Fibroblast of lung (primary cell): ENCODE results near the gene NPEPL1. TPM values are rescaled to one million over a fixed set of nuclear protein-coding genes. Genes with fewer than 3 reads are reported as not detected.
"Not testable (repeated sequence)": the region's sequence is repeated elsewhere in the genome, so short reads cannot be mapped to it uniquely, and the experiment has no call there.

Experiments
- DNase-seq, 2 donors: peaks; one replicate each; pipeline versions ENCODE4 v3.0.0 to v3.0.0-alpha.2; 2010; ENCODE audit warnings: low read depth in 2 of 2
- H2AFZ ChIP-seq: 2 replicates; pipeline ENCODE4 v1.5.1; 2012; ENCODE audit warnings: low read length, control low read depth, inconsistent platforms
- H3K27ac ChIP-seq: 2 replicates; pipeline ENCODE4 v1.5.1; 2011; ENCODE audit warnings: low read length, control low read depth; ENCODE audit not compliant: insufficient read depth
- H3K27me3 ChIP-seq: 2 replicates; pipeline ENCODE4 v1.5.1; 2011; ENCODE audit warnings: mild to moderate bottlenecking, low read length; ENCODE audit not compliant: control insufficient read depth, insufficient read depth
- H3K36me3 ChIP-seq: 2 replicates; pipeline ENCODE4 v1.5.1; 2011; ENCODE audit warnings: low read length; ENCODE audit not compliant: control insufficient read depth, insufficient read depth
- H3K4me1 ChIP-seq: 2 replicates; pipeline ENCODE4 v1.5.1; 2011; ENCODE audit warnings: low read length; ENCODE audit not compliant: control insufficient read depth, insufficient read depth; ENCODE audit errors: extremely low read depth
- H3K4me2 ChIP-seq: 2 replicates; pipeline ENCODE4 v1.5.1; 2011; ENCODE audit warnings: low read length, control low read depth; ENCODE audit not compliant: insufficient read depth; ENCODE audit errors: extremely low read depth
- H3K4me3 ChIP-seq, 4 experiments: fragments of 200-600 bp in 1 of 4; sonication (generic) in 1 of 4; replicated peaks in 1 of 4; 2 replicates each; pipeline ENCODE4 v1.5.1; 2011 to 2016; ENCODE audit warnings: low read length in 4 of 4, low read depth in 3 of 4, mild to moderate bottlenecking in 3 of 4, control low read depth in 2 of 4, inconsistent platforms in 1 of 4, mixed read lengths in 1 of 4; ENCODE audit not compliant: insufficient read depth in 1 of 4; ENCODE audit errors: control extremely low read depth in 1 of 4
- H3K79me2 ChIP-seq: 2 replicates; pipeline ENCODE4 v1.5.1; 2012; ENCODE audit warnings: mild to moderate bottlenecking, low read length, inconsistent platforms; ENCODE audit not compliant: control insufficient read depth, insufficient read depth
- H3K9ac ChIP-seq: 2 replicates; pipeline ENCODE4 v1.5.1; 2011; ENCODE audit warnings: mild to moderate bottlenecking, low read length, control low read depth; ENCODE audit not compliant: insufficient read depth
- H3K9me3 ChIP-seq: 2 replicates; pipeline ENCODE4 v1.5.1; 2012; ENCODE audit warnings: low read depth, low read length; ENCODE audit not compliant: control insufficient read depth, insufficient read depth
- H4K20me1 ChIP-seq: 2 replicates; pipeline ENCODE4 v1.5.1; 2011; ENCODE audit warnings: low read length; ENCODE audit not compliant: control insufficient read depth, insufficient read depth; ENCODE audit errors: extremely low read depth
- EZH2 ChIP-seq: IDR thresholded peaks from 2 replicates; pipeline ENCODE4 v1.5.1; 2012; ENCODE audit warnings: low read length, control low read depth, mild to moderate bottlenecking; ENCODE audit errors: missing control alignments
- polyA plus RNA-seq, 2 donors: library from polyadenylated mRNA; depleted of rRNA in 1 of 2; stranded (reverse) in 1 of 2; unstranded in 1 of 2; fragments of >200 nt; gene quantifications; 2 replicates each; pipeline ENCODE4 v1.2.1, GENCODE V29; 2011 to 2012; ENCODE audit warnings: missing spikeins in 1 of 2
- total RNA-seq: library from RNA; depleted of rRNA; stranded (reverse); fragments of >200 nt; gene quantifications from 2 replicates; pipeline ENCODE4 v1.2.1, GENCODE V29; 2014
- TF ChIP-seq, protein P1 (sequence below), 2 donors: IDR thresholded peaks in 1 of 2; conservative IDR thresholded peaks in 1 of 2; 1 replicate in 1 of 2; 2 replicates in 1 of 2; pipeline ENCODE4 v1.5.1; 2011 to 2012; ENCODE audit warnings: low read length in 2 of 2, control low read depth in 1 of 2, inconsistent platforms in 1 of 2, low read depth in 1 of 2, mild to moderate bottlenecking in 1 of 2

NPEPL1 gene
- total and polyA plus RNA-seq, 2 donors (not counting 1 experiment from before 2014, with no cell fraction given): 2.9 to 24.6 TPM

DNA sequence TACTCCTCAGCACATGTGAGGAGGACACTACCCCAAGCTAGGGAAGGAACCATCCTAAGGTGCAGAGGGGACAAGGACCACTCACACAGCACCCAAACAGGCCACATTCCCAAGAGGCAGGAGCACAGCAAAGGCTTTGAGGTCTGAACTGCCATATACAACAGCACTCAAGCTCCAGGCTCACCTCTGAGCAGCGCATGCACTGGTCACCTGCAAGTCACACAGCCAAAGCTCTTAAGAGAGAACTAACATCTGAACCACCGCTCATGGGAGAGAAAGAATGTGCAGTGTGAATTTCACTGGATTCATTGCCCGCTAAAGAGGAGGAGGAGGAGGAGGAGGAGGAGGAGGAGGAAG is 31.0 kb downstream of the NPEPL1 start:
- Histone ChIP-seq H3K27ac (no peak overlapping the region), H3K9me3 (no peaks in the 10 kb centered on the region), H3K4me1 (no peaks in the 10 kb centered on the region), H3K79me2 (no peaks in the 10 kb centered on the region), H4K20me1 (no peaks in the 10 kb centered on the region), H3K4me2 (no peak overlapping the region), H3K36me3 (no peaks in the 10 kb centered on the region), H3K27me3 (peaks cover 8% of the 10 kb centered on the region), H2AFZ (no peak overlapping the region), H3K4me3 (no peak overlapping the region), H3K9ac (no peak overlapping the region)
- TF ChIP-seq, protein P1, sequence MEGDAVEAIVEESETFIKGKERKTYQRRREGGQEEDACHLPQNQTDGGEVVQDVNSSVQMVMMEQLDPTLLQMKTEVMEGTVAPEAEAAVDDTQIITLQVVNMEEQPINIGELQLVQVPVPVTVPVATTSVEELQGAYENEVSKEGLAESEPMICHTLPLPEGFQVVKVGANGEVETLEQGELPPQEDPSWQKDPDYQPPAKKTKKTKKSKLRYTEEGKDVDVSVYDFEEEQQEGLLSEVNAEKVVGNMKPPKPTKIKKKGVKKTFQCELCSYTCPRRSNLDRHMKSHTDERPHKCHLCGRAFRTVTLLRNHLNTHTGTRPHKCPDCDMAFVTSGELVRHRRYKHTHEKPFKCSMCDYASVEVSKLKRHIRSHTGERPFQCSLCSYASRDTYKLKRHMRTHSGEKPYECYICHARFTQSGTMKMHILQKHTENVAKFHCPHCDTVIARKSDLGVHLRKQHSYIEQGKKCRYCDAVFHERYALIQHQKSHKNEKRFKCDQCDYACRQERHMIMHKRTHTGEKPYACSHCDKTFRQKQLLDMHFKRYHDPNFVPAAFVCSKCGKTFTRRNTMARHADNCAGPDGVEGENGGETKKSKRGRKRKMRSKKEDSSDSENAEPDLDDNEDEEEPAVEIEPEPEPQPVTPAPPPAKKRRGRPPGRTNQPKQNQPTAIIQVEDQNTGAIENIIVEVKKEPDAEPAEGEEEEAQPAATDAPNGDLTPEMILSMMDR (conservative IDR thresholded peaks at IDR 0.05 in 1 of 2, IDR thresholded peaks at IDR 0.05 in 1 of 2; ENCODE audit: low read depth in 1 of 2, low read length in 2 of 2): no peak
- TF ChIP-seq EZH2: no peak
- DNase-seq: no peak

DNA sequence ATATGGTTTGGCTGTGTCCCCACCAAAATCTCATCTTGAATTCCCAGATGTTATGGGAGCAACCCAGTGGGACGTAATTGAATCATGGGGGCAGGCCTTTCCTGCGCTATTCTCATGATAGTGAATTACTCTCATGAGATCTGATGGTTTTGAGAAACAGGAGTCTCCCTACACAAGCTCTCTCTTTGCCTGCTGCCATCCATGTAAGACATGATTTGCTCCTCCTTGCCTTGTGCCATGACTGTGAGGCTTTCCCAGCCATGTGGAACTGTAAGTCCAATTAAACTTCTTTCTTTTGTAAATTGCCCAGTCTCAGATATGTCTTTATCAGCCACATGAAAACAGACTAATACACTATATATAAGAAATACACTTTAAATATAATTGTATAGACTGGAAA is 33.6 kb downstream of the NPEPL1 start:
- not testable (repeated sequence) for H3K9ac ChIP-seq, H3K4me1 ChIP-seq, H3K27me3 ChIP-seq, H2AFZ ChIP-seq, H3K4me3 ChIP-seq, H3K4me2 ChIP-seq, H3K27ac ChIP-seq, DNase-seq, H3K79me2 ChIP-seq, H3K9me3 ChIP-seq, H4K20me1 ChIP-seq, H3K36me3 ChIP-seq

DNA sequence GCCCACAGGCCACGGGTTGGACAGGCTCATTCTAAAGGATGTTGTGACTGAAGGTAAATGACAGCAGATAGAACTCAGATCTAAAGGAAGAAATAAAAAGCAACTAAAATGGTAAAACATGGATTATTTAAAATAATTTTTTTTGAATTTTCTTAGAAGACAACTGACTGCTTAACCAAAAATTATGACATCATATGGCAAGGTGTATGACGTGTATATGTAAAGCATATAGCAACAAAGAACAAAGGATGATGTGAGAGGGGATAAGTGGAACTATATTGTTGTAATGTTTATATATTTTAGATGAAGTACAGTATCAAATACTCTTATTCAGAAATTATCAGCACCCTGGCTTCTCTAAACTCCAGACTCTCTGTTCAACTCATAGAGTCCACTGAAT is 38.6 kb downstream of the NPEPL1 start:
- Histone ChIP-seq H3K4me3 (no peak overlapping the region), H3K27me3 (no peaks in the 10 kb centered on the region), H3K4me1 (no peaks in the 10 kb centered on the region), H3K36me3 (no peaks in the 10 kb centered on the region), H3K79me2 (no peaks in the 10 kb centered on the region), H3K9me3 (no peaks in the 10 kb centered on the region), H3K9ac (no peak overlapping the region), H3K4me2 (no peak overlapping the region), H2AFZ (no peak overlapping the region), H3K27ac (no peak overlapping the region), H4K20me1 (no peaks in the 10 kb centered on the region)
- no peak for TF ChIP-seq EZH2
- no peak for DNase-seq

DNA sequence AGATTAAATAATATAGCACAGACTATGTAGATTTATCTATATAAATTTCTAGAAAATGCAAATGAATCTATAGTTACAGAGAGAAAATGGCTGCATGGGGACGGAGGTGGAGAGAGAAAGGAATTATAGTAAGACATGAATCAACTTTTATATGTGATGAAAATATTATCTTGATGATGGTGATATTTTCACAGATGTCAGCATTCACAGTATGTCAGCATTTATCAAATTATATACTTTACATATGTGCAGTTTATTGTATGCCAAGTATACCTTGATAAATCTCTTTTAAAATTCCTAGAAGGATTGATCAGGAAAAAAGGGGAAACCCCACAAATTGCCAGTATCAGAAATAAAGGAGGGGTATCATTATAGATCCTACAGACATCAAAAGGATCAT is 44.6 kb downstream of the NPEPL1 start:
- Histone ChIP-seq H3K4me2 (no peak overlapping the region), H3K4me3 (no peak overlapping the region), H2AFZ (no peak overlapping the region), H3K36me3 (no peaks in the 10 kb centered on the region), H3K27ac (no peak overlapping the region), H4K20me1 (no peaks in the 10 kb centered on the region), H3K9ac (no peak overlapping the region), H3K9me3 (no peaks in the 10 kb centered on the region), H3K4me1 (no peaks in the 10 kb centered on the region), H3K27me3 (no peaks in the 10 kb centered on the region), H3K79me2 (no peaks in the 10 kb centered on the region)
- TF ChIP-seq EZH2: no peak
- TF ChIP-seq, protein P1 (conservative IDR thresholded peaks at IDR 0.05 in 1 of 2, IDR thresholded peaks at IDR 0.05 in 1 of 2; ENCODE audit: low read depth in 1 of 2, low read length in 2 of 2): no peak
- DNase-seq: no peak
